COLO668 (cell line): Measurements from ENCODE around the gene RAD51B.

Source experiments
- DNase-seq: peaks from one replicate; lab custom pipeline; 2025; ENCODE audit not compliant: unreplicated experiment; lab: John Stamatoyannopoulos, UW

Gene RAD51B

DNA sequence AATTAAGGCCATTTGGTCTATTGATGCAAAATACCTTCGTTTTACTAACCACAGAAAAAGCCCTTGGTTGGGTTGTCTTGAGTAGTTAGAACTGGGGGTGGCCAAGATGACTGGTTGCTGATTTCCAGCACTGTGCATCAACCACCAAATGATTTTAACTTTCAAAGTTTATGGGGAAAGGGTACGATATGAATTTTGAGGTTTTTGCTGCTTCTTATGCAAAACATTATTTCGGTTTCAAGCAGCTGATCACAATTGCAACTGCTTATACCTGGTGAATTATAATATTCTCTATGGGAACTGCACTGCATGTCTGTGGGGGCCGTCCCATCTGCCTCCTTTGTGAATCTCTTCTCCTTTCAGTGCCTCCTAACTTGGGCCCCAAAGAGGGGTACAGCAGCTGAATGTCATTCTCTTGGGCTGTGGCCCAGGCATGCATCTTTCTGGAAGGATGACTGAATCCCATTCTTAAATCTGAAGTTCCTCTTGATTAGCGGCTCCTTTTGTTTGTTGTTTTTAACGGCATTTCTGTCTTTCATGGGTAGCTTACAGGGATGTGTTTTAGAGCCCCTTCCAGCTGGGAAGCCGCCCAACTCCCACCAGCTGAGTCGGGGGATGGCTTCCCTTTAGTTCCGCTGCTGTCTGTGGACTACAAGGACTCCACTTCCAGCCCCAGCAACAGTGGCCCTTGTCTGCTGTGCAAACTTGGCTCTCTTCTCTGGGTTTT is 493.5 kb downstream of the RAD51B start:
- DNase-seq, result no peak

DNA sequence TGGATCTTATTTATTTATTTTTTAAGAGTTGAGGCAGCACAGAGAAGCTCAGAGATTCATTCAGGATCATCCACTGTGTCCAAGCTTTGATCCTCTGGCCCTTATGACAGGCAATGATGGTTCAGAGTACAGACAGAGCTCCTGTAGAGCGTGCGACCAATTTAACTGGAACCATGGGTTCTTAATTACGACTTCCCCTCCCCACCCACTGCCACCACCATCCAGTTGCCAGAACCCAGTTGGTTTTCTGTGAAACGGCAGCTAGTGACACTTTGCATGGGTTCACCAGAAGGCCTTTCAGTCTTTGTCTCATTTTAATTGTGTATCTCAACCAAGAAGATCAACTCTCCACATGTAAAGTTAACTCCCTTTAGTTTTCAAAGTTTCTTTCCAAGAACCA is 495.1 kb downstream of the RAD51B start:
- no peak for DNase-seq

DNA sequence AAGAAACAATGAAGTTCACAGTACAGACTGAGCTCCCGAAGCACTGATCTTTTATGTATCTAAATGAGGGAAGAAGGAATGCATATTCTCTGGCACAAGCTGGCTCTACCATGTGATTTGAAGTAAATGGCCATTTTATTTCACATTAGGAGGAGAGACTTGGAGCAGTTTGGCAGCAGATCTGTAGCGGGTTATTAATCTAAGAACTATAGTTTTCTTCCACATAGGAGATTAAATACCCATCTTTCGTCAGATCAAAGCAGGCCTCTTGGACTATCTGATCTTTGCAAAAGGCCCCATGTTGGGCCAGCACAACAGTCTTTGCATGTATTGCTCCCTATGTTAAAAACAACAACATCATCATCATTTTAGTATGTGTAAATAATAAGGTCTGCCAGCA is 495.5 kb downstream of the RAD51B start:
- no peak for DNase-seq

GRCh38 chr14:68316078-68316868 is 496.7 kb downstream of the RAD51B start:
- DNase-seq, result no peak

DNA sequence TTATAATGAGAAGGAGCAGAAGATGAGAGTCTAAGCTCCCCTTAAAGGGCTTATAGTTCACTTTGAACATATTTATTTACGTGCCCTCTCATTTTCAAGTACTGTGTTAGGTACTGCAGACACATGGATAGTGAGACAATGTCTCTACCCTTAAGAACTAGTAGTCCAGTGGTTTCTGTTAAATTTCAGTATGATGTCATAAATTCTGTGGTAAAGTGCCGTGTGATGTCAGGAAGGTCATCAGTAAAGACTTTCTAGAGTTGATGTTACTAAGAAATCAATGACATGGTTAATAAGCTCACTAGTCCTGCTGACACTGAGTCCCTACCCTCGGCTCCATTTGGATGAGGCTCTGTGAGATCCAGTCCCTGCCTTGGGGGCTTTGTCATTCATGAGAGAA is 497.7 kb downstream of the RAD51B start:
- DNase-seq, result no peak

GRCh38 chr14:68318828-68319227 is 499.2 kb downstream of the RAD51B start:
- no peak for DNase-seq

GRCh38 chr14:68320495-68320894 is 500.9 kb downstream of the RAD51B start:
- no peak for DNase-seq

DNA sequence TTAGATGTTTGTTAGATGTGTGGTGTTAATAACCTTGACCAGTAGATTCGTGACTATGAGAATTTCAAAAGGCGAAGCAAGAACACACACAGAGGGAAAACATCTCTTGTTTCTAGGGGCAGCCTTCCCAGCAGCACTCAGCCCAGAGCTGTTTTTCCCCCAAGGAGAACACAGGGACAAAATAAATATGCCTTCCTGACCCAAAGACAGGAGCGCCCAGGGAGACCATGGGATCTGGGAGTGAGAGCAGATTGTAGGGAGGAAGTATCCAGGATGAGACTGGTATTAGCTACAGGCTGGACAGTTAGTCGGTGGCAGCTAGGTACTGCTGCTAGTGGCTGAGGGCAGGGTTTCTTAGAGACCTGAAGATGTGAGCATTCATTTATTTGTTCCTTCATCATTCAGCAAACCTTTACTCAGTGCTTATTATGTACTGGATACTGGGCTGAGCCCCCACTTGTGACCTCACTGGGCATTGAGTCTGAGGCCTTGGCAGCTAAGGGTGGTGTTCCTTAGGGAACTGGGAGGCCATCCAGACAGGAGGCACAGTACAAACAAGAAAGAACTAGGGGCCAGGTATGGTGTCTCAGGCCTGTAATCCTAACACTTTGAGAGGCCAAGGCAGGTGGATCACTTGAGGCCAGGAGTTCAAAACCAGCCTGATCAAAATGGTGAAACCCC is 503.5 kb downstream of the RAD51B start:
- no peak for DNase-seq

GRCh38 chr14:68325267-68325807 is 505.8 kb downstream of the RAD51B start:
- DNase-seq, result no peak

DNA sequence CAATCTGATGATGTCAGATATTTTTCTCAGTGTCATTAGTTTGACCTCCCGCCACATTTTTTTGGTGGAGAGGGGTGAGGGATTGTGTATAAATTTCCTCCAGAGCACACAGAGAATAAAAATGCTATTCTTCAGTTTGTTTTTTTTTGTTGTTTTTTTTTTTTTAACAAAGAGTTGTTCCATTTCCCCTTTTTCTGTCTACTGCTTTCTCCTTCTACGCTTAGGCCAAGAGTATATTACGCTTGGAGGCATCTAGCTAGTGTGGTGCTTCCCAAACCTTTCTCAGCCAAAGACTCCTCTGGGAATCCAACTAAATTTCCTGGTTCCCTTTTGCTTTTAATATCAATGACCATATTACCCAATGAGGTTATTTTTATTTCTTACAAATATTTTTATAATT is 507.7 kb downstream of the RAD51B start:
- no peak for DNase-seq

DNA sequence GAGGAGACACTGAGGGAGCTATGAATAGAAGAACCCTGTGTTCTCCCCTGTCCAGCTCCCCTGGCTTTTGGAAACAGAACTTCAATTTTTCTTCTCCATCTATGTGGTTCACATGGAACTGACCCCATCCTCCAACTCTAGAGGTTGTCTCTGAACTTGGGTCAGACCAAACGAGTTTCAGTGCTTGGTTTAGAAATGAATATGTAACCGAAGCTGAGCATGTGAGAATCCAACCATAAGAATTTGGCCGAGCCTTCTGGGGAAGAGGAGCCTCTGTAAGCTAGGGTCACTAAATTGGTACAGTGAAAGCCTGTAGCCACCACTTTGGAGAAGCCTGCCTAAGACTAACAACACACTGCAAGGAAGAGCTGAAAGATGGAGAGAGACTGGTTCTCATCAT is 508.9 kb downstream of the RAD51B start:
- no peak for DNase-seq

DNA sequence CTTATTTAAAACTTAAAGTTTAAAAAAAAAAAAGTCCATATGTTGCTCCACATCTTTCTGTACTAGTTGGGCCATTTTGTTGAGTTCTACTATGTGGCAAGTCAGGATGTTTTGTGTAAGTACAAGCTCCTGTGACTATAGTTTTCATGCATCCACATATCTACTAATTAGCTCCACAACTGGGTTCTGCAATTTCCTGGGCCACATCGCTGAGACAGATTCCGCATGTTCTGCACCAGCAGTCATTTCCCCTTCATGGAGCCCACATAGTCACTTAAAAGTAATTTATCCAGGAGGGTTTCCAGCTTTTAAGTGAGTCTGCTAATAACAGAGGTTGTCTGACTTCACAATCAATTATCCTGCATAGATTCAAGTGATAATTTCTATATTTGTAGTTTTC is 511.8 kb downstream of the RAD51B start:
- DNase-seq, result no peak

GRCh38 chr14:68331991-68332390 is 512.4 kb downstream of the RAD51B start:
- DNase-seq, result no peak

DNA sequence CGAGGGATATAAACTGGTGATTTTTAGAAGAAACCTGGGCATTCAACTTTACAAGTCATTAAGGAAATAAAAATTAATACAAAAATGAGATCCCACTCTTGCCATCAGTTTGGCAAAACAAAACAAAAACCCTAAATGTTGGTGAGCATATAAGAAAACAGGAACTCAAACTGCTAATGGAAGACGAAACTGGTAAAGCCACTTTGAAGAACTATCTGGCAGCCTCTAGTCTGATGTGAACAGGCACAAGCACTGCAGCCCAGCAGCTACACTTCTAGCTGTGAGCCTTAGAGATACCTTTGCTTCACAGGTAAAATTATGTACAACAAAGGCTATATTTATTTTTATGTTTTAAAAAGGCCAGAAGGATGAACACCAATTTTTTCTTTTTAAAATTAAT is 513.7 kb downstream of the RAD51B start:
- no peak for DNase-seq

GRCh38 chr14:68335312-68335711 is 515.7 kb downstream of the RAD51B start:
- no peak for DNase-seq

DNA sequence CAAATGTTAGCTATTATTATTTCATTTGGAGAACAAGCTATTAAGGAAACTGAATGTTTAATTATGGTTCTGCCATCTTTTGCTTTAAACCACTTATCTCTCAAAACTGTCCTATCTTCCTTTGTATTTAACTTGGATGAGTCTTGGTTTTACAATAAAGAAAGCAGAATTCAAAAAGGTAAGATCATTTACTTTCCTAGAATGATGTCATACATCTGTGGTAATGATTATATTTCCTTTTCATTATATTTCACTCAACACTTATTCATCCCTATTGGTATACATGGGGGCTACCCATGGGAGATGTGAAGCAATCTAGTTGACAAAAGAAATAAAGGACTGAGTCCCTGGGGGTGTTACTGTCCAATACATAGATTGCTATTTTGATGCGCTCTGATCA is 516.6 kb downstream of the RAD51B start:
- DNase-seq, result no peak

DNA sequence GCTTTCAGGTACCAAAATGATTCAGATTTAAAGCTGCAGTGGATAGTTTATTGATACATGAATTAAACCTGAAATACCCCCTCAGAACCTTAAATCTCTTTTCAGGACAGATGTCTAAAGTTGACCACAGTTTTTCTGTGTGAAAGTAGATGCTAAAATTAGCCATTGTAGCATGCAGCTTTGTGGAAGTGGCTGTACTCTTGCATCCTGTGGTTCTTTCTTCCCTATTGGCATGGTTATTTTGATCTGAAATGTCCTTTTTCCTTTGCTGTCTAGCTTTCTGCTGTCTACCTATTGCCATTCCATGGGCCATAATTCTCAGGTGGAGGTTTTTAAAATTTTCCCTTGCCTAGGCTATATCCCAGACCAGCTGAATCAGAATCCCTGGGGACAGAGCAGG is 517.7 kb downstream of the RAD51B start:
- DNase-seq, result no peak

DNA sequence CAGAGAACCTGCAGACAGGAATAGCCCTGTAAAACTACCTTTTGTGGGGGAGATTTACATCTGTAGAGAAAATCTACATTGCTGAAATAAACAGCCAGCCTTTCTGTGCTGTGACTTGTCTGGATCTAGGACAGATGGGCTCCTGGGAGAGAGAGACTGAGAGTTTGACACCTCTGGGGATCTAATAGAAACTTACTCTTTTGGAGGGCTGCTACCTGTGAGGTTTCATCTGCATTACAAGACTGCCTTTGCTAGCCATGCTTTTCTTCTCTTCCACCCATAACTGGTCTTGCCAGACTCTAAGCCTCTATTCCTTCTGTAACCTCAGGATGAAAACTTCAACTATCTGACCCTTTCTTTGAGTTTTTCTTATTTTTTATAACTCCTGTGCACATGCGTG is 520.7 kb downstream of the RAD51B start:
- DNase-seq, result no peak

GRCh38 chr14:68341411-68342212 is 522.0 kb downstream of the RAD51B start:
- DNase-seq, result no peak

DNA sequence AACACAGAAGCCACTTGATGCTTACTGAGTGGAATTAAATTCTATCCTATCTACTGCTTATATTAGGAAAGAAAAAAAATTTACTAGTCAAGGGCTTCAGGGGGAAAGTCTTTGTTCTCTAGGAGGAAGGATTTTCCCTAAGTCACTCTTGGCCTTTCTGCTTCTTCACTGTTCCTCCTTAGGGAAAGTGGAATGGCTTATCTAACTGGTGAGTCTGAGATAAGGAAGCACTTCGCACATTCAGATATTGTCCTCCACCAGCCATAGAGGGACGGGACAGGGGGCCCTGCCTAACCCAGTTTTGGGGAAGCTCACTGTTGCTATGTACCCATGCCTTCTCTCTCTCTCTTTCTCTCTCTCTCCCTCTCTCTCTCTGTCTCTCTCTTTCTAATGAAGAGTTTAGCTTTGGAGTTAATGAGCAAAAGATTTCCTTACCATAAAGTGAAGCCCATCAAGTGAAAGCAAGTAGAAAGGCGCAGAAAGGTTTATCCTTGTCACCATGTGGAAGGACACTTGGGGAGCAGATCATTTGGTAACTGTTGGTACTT is 522.7 kb downstream of the RAD51B start:
- DNase-seq, result no peak
